Keratinocyte (primary cell): ENCODE measurements around the gene RNF121. TPM values are rescaled to one million over a fixed set of nuclear protein-coding genes. Genes with fewer than 3 reads are reported as not detected.

Experiments used
- DNase-seq: peaks from one replicate; pipeline ENCODE4 v3.0.0-alpha.2; 2011; ENCODE audit warnings: low read depth, missing footprints, low spot score
- FAIRE-seq: peaks from 2 replicates; lab custom pipeline; 2011; peaks lifted over from hg19 to GRCh38; lab: Jason Lieb, UNC
- H2AFZ ChIP-seq: 2 replicates; pipeline ENCODE4 v1.6.0; 2012; ENCODE audit warnings: low read length, control low read depth, inconsistent platforms; ENCODE audit not compliant: control insufficient read depth
- H3K27ac ChIP-seq: 2 replicates; pipeline ENCODE4 v1.5.1; 2011; ENCODE audit warnings: low read length; ENCODE audit not compliant: control insufficient read depth, insufficient read depth
- H3K27me3 ChIP-seq: 3 replicates; pipeline ENCODE4 v1.6.0; 2011; ENCODE audit warnings: low read length; ENCODE audit not compliant: control insufficient read depth, insufficient read depth; ENCODE audit errors: extremely low read depth
- H3K36me3 ChIP-seq, 2 experiments: 2 replicates in 1 of 2; 3 replicates in 1 of 2; pipeline ENCODE4 v1.5.1; 2011; ENCODE audit warnings: low read length in 2 of 2, mild to moderate bottlenecking in 1 of 2; ENCODE audit not compliant: control insufficient read depth in 2 of 2, insufficient read depth in 2 of 2; ENCODE audit errors: extremely low read depth in 1 of 2
- H3K4me1 ChIP-seq: 3 replicates; pipeline ENCODE4 v1.5.1; 2011; ENCODE audit warnings: low read length; ENCODE audit not compliant: control insufficient read depth, insufficient read depth; ENCODE audit errors: extremely low read depth
- H3K4me2 ChIP-seq: 3 replicates; pipeline ENCODE4 v1.6.0; 2011; ENCODE audit warnings: low read depth, low read length; ENCODE audit not compliant: control insufficient read depth, insufficient read depth; ENCODE audit errors: extremely low read depth
- H3K4me3 ChIP-seq, 3 experiments: fragments of 200-600 bp in 1 of 3; sonication (generic) in 1 of 3; 2 replicates in 2 of 3; 3 replicates in 1 of 3; pipeline ENCODE4 v1.5.1; 2011 to 2016; ENCODE audit warnings: low read length in 3 of 3, mild to moderate bottlenecking in 3 of 3, control low read depth in 2 of 3, inconsistent platforms in 1 of 3, low read depth in 1 of 3, mixed read lengths in 1 of 3, mixed run types in 1 of 3, moderate library complexity in 1 of 3; ENCODE audit not compliant: control insufficient read depth in 2 of 3, insufficient read depth in 2 of 3; ENCODE audit errors: extremely low read depth in 1 of 3
- H3K79me2 ChIP-seq: 2 replicates; pipeline ENCODE4 v1.6.0; 2012; ENCODE audit warnings: low read length; ENCODE audit not compliant: control insufficient read depth, insufficient read depth
- H3K9ac ChIP-seq: 3 replicates; pipeline ENCODE4 v1.6.0; 2011; ENCODE audit warnings: low read length; ENCODE audit not compliant: control insufficient read depth, insufficient read depth; ENCODE audit errors: extremely low read depth
- H3K9me1 ChIP-seq: 3 replicates; pipeline ENCODE4 v1.6.0; 2011; ENCODE audit warnings: low read length; ENCODE audit not compliant: control insufficient read depth, insufficient read depth; ENCODE audit errors: extremely low read depth
- H3K9me3 ChIP-seq: 2 replicates; pipeline ENCODE4 v1.5.1; 2012; ENCODE audit warnings: low read depth, low read length; ENCODE audit not compliant: control insufficient read depth
- H4K20me1 ChIP-seq: 3 replicates; pipeline ENCODE4 v1.6.0; 2011; ENCODE audit warnings: low read length; ENCODE audit not compliant: control insufficient read depth, insufficient read depth; ENCODE audit errors: extremely low read depth
- EZH2 ChIP-seq: IDR thresholded peaks from one replicate; pipeline ENCODE4 v1.6.1; 2012; ENCODE audit warnings: inconsistent platforms, mild to moderate bottlenecking, low read length, moderate library complexity
- dilution Hi-C: fragments of 300-500 bp; cut with MboI; formaldehyde crosslinking; loops from one replicate; pipeline ENCODE4 v1.7.0; 2020; ENCODE audit warnings: low sequenced_read_pairs; ENCODE audit not compliant: extremely low pct_ligation_motif_present
- polyA plus RNA-seq, 5 experiments: library from polyadenylated mRNA; depleted of rRNA in 3 of 5; stranded (reverse) in 3 of 5; stranded (forward) in 1 of 5; unstranded in 1 of 5; fragments of >200 nt; gene quantifications; 1 replicate in 1 of 5; 2 replicates in 3 of 5; 3 replicates in 1 of 5; pipeline versions ENCODE4 v1.2.1 to v1.2.3, GENCODE V29; 2011 to 2012; ENCODE audit warnings: missing spikeins in 2 of 5, low read depth in 1 of 5, low replicate concordance in 1 of 5
- TF ChIP-seq, protein P1 (sequence below), 3 experiments: IDR thresholded peaks in 1 of 3; conservative IDR thresholded peaks in 1 of 3; optimal IDR thresholded peaks in 1 of 3; 2 replicates in 2 of 3; 3 replicates in 1 of 3; pipeline versions ENCODE3 to v1.5.1; 2011; ENCODE audit warnings: low read length in 3 of 3, mild to moderate bottlenecking in 3 of 3, moderate library complexity in 2 of 3, control low read depth in 1 of 3, inconsistent platforms in 1 of 3; ENCODE audit not compliant: insufficient read depth in 2 of 3; ENCODE audit errors: extremely low read depth in 1 of 3

Gene RNF121
- polyA plus RNA-seq, 1 donor (not counting 4 experiments of a cell fraction or from before 2014, with no cell fraction given) = 46.4 TPM

DNA sequence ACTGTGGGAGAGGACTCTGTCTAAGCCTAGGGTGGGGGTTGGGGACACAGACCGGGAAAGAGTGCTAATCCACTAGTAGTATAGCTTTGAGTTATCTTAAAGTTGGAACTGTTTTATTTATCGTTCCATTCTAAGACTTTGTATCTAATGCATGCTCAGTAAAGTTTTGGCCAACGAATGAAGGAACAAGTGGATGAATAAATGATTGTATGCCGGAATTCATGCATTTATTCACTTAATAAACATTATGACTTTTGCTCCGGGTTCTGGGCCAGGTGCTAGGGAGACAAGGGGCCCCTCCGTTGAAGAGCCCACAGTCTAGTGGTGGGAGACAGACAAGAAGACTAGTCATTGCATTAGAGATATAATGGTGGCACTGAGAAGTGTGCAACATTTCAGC, 645 bp downstream of the RNF121 start:
- no peak for FAIRE-seq
- Histone ChIP-seq H3K4me3 (peak overlapping the region; percentile 78 to 99 (median 97)), H3K9ac (peak overlapping the region; percentile 82), H3K9me1 (no peaks in the 10 kb centered on the region), H3K4me1 (peaks cover 9% of the 10 kb centered on the region), H3K79me2 (peaks cover 60% of the 10 kb centered on the region), H3K27me3 (no peaks in the 10 kb centered on the region), H4K20me1 (no peaks in the 10 kb centered on the region), H3K4me2 (peak overlapping the region; percentile 93), H2AFZ (no peak overlapping the region), H3K36me3 (no peaks in the 10 kb centered on the region), H3K9me3 (no peaks in the 10 kb centered on the region), H3K27ac (peak overlapping the region; percentile 91)
- TF ChIP-seq, protein P1, sequence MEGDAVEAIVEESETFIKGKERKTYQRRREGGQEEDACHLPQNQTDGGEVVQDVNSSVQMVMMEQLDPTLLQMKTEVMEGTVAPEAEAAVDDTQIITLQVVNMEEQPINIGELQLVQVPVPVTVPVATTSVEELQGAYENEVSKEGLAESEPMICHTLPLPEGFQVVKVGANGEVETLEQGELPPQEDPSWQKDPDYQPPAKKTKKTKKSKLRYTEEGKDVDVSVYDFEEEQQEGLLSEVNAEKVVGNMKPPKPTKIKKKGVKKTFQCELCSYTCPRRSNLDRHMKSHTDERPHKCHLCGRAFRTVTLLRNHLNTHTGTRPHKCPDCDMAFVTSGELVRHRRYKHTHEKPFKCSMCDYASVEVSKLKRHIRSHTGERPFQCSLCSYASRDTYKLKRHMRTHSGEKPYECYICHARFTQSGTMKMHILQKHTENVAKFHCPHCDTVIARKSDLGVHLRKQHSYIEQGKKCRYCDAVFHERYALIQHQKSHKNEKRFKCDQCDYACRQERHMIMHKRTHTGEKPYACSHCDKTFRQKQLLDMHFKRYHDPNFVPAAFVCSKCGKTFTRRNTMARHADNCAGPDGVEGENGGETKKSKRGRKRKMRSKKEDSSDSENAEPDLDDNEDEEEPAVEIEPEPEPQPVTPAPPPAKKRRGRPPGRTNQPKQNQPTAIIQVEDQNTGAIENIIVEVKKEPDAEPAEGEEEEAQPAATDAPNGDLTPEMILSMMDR (optimal IDR thresholded peaks at IDR 0.05 in 1 of 3, IDR thresholded peaks at IDR 0.05 in 1 of 3, conservative IDR thresholded peaks at IDR 0.05 in 1 of 3; ENCODE audit: extremely low read depth in 1 of 3, insufficient read depth in 2 of 3, low read length in 3 of 3) = no peak
- no peak for TF ChIP-seq EZH2
- dilution Hi-C loops = no loop called here
- no peak for DNase-seq

- Histone ChIP-seq H3K79me2 (peaks cover 65% of the 10 kb centered on the region), H3K9me1 (no peaks in the 10 kb centered on the region)
Observed at GRCh38 chr11:71930556-71931244, 1.9 kb downstream of the RNF121 start.

More at GRCh38 chr11:71930556-71931244, 1.9 kb downstream of the RNF121 start:
- no peak overlapping the region for H3K27ac ChIP-seq
- dilution Hi-C loops = no loop called here
- FAIRE-seq (no peak), DNase-seq (no peak)
- no peaks in the 10 kb centered on the region for H3K9me3 ChIP-seq
- no peak overlapping the region for H3K9ac ChIP-seq
- no peaks in the 10 kb centered on the region for H4K20me1 ChIP-seq
- peak overlapping the region; percentile 93 for H3K4me2 ChIP-seq
- H3K36me3 ChIP-seq = peaks cover 0 to 1% of the 10 kb centered on the region in 2 experiments
- H3K4me1 ChIP-seq = peaks cover 9% of the 10 kb centered on the region
- TF ChIP-seq, protein P1 (optimal IDR thresholded peaks at IDR 0.05 in 1 of 3, IDR thresholded peaks at IDR 0.05 in 1 of 3, conservative IDR thresholded peaks at IDR 0.05 in 1 of 3; ENCODE audit: extremely low read depth in 1 of 3, insufficient read depth in 2 of 3, low read length in 3 of 3) = no peak
- TF ChIP-seq EZH2 = no peak
- no peak overlapping the region for H3K4me3 ChIP-seq
- H3K27me3 ChIP-seq = no peaks in the 10 kb centered on the region
- no peak overlapping the region for H2AFZ ChIP-seq
